Stimulated activated CD4-positive, alpha-beta T cell treated with anti-CD3 and anti-CD28 coated beads, Interleukin-2, amount 100 ng/mL, for 48 hours (primary cell): ENCODE data around the gene ANXA1.
"Not testable (repeated sequence)": the region's sequence is repeated elsewhere in the genome, so short reads cannot be mapped to it uniquely, and the experiment has no call there.

ENCODE experiments used
- DNase-seq, 2 donors: peaks; one replicate each; pipeline ENCODE4 v3.0.0-alpha.2; 2020

Gene ANXA1

DNA sequence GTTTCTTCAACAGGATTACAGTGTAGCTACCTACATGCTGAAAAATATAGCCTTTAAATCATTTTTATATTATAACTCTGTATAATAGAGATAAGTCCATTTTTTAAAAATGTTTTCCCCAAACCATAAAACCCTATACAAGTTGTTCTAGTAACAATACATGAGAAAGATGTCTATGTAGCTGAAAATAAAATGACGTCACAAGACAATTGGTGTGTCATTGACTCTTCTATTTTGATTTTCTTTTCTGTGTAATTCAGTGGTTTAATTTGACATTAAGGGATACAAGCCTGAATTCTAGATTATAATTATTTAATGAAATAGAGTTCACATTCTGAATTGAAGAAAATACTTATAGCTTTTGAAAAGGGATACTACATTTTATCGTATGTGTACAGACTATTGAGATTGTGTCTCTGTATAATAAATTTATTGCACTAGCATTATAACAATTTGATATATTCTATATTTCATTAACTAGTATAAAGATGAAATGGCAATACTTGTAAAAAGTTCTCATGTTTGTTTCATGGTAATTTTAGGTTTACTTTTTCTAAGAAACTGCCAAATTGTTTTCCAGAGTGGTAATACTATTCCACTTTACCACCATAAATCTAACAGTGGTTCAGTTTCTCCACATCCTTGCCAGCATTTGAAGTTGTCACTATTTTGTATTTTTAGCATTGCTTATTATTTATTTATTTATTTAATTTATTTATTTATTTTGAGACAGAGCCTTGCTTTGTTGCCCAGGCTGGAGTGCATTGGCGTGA lies 18.7 kb downstream of the ANXA1 start:
- DNase-seq: no peak

DNA sequence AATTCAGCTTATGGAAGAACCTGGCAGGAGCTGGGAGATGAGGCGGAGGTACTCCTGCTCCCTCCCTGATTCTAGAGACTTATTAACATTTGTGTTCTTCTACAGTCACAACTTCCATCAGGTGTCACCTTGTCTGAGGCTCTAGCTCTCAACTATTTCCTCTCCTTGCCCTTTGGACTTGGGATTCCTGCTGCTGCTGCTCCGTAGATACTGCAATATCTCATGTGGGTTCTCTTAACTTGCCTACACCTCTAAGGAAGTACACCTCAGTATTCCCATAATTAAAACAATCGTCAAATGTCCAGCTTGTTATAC lies 21.2 kb downstream of the ANXA1 start:
- DNase-seq: no peak

GRCh38 chr9:73173557-73174329 lies 22.1 kb downstream of the ANXA1 start:
- no peak for DNase-seq

DNA sequence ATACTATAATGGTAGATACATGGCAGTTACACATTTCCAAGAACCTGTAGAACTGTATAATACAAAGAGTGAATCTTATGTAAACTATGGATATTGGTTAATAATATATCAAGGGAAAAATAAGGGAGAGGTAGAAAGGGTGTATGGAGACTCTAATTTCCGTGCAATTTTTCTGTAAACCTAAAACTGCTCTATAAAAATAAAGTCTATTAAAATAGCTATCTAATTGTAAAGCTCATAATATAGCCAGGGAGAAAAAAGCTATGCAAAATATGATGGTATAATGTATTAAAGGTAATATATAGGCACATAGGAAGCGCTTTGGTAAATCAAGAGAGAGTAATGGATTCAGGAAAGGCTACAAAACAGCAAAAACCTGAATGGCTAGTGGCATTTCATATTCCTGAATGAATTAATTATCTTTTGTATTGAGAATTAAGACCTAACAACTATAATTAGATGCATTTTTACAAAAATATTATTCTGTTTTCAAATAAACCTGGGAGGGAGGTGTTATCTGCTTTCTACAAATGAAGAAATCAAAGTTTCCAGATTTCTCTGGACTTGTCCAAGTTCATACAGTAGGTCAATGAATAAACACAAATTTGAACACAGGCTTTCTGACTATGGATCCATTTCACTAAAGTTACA lies 22.8 kb downstream of the ANXA1 start:
- DNase-seq: no peak

DNA sequence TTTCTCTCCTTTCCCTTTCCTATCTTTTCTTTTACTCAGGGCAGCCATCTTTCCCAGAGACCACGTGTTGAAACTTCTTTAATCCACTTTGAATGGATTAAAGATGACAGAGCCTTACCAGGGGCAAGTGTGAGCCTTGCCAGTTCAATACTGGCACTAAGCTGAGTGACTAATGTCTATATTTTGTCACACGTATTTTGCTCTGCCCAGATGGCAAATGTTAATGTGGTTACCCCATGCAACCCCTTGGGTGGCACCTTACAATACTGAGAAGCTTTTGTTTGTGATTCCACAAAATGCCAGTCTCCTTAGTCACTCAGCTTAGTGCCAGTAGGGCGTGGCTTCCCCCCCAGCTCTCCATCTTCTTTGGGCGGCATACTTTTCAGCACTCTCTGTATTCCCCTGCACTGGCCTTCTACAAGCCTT lies 24.8 kb downstream of the ANXA1 start:
- DNase-seq: no peak

DNA sequence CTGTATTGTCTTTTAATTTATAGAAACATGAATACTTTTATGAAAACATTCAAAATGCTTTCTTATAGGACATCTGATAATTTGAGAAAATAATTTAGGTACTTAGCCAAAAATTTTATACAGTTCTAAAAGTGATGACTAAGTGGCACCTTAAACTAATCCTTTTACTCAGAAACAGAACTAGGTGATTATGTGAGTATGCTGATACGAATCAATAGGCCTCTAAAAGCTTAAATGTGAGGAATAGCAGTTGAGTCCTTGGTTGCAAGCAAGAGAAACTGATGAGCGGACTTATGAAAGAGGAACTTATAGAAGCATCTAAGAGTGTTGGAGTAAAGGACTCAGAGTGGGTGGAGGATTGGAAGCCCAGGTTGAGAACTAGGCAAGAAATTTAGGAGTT lies 26.4 kb downstream of the ANXA1 start:
- DNase-seq: no peak

GRCh38 chr9:73179589-73179988 lies 27.9 kb downstream of the ANXA1 start:
- DNase-seq: no peak

DNA sequence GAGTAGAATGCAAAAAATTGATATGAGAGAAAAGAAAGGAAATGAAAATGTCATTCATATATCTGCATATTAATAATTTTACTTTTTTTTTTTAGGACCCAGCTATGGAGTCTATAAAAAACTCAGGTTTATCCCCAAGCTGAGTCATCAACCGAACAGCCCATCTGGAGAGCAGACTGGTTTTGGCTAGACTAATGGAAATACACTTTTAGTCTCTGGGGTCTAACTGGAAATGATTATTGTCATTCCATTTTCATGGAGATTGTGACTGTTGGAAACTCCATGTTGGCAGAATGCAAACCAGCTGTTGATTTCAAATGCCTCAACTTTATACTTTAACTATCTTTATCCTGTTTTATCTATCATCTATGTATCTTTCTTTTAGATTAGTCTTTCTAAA lies 28.7 kb downstream of the ANXA1 start:
- no peak for DNase-seq

GRCh38 chr9:73182928-73183327 lies 31.3 kb downstream of the ANXA1 start:
- no peak for DNase-seq

GRCh38 chr9:73183428-73183827 lies 31.8 kb downstream of the ANXA1 start:
- no peak for DNase-seq

- no peak for DNase-seq
These were observed 32.5 kb downstream of the ANXA1 start for GRCh38 chr9:73183917-73184861.

- not testable (repeated sequence) for DNase-seq
These were observed 39.4 kb downstream of the ANXA1 start for GRCh38 chr9:73191109-73191508.

GRCh38 chr9:73194284-73194683 lies 42.6 kb downstream of the ANXA1 start:
- no peak for DNase-seq

DNA sequence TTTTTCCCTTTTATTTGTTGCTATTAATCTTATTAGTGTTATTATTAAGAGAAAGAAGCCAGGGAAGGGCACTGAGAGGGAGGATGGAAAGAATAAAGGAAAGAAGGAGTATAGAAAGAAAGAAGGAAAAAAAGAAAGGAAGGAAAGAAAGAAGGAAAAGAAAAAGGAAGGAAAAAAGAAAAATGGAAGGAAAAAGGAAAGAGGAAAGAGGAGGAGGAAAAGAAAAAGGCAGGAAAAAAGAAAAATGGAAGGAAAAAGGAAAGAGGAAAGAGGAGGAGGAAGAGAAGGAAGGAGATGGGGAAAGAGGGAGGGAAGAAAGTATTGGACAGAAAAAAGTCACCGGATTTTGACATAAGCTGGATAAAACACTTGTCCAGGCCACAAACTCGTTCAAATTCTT lies 47.8 kb downstream of the ANXA1 start:
- no peak for DNase-seq

DNA sequence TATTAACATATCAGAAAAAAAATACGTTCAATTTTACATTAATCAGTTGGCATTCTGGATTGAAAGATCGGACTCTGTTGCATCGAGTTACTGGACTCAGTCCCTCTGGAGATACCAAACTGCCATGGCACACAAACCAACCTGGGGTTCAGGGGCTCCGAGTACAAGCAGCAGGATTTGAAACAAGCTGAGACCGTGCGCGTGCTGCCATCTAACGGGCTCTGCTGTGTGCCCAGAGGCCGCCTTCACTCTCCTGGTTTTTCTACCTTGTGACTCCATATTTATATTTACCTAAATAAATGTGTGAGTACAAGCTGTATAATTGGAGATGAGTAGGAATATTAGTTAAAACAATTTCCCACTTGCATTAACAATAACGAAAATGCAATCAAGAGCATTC lies 48.2 kb downstream of the ANXA1 start:
- DNase-seq: no peak

- no peak for DNase-seq
These were observed 49.2 kb downstream of the ANXA1 start for GRCh38 chr9:73200694-73201452.

- no peak for DNase-seq
These were observed 51.3 kb downstream of the ANXA1 start for GRCh38 chr9:73202980-73203379.

DNA sequence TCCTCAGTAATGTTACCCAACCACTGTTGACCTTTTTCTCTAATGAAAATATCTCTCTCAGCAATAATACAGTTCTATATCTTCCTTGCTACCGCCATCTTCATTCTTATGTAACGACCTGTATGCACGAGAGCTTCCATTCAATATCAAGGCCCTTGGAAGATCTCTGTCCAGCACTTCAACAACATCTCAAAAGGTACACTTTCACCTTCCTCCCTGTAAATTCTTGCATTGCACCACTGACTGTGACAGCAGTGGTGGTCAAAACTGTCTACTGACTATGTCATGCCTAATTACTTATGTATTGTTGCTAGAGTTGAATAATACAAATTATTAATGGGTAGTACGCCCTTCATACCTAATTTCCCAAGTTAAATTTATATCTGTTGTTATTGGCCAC lies 53.3 kb downstream of the ANXA1 start:
- DNase-seq: no peak

DNA sequence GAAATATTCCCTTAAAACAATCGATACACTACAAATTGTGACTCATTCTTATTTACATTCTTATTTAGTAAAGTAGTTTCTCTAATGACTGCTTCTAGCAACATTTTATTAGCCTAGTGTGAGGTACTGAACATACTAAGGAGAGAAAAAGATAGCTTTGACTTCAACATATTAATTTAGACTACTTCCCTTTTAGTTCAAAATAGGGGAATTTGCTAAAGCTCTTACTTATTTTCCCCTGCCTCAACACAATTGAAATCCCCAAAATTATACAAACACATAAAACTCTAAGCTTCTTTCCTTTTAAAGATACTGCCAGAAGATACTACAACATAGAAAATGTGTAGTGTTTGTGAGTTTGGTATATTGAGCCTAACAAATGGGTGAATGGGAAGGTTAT lies 55.2 kb downstream of the ANXA1 start:
- no peak for DNase-seq

GRCh38 chr9:73210886-73211666 lies 59.4 kb downstream of the ANXA1 start:
- DNase-seq: no peak

DNA sequence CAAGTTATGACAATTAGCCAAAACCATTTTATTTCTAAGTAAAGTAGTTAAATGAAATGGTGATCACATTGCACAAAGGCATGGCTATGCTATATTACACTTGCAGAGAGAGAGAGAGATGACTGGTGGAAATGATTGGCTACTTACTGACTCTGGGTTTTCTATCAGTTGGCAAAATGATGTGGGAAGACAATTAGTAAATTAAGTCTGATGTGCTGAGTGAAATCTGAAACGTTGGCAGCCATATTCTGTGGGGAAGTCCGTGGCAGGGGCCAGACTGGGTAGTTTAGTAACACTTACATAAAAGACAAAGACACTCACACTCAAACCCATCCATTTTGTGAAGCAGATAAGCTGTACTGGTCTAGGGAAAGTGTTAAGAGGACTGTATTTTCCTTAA lies 61.6 kb downstream of the ANXA1 start:
- DNase-seq: no peak
